Fibroblast of lung (primary cell): ENCODE measurements around the gene ALPK3.

Experiments
- CTCF ChIP-seq, 2 donors: IDR thresholded peaks in 1 of 2; conservative IDR thresholded peaks in 1 of 2; 1 replicate in 1 of 2; 2 replicates in 1 of 2; pipeline ENCODE4 v1.5.1; 2011 to 2012; ENCODE audit warnings: low read length in 2 of 2, control low read depth in 1 of 2, inconsistent platforms in 1 of 2, low read depth in 1 of 2, mild to moderate bottlenecking in 1 of 2
- EZH2 ChIP-seq: IDR thresholded peaks from 2 replicates; pipeline ENCODE4 v1.5.1; 2012; ENCODE audit warnings: low read length, control low read depth, mild to moderate bottlenecking; ENCODE audit errors: missing control alignments

- TF ChIP-seq CTCF (conservative IDR thresholded peaks at IDR 0.05 in 1 of 2, IDR thresholded peaks at IDR 0.05 in 1 of 2; ENCODE audit: low read depth in 1 of 2, low read length in 2 of 2) (no peak), EZH2 (no peak)
These were observed 15.4 kb downstream of the ALPK3 start for GRCh38 chr15:84832448-84833040.
